Chondrocyte (in vitro differentiated cells): ENCODE data around the gene CCL7. TPM values are rescaled to one million over a fixed set of nuclear protein-coding genes. Genes with fewer than 3 reads are reported as not detected.

Experiments
- DNase-seq: peaks from one replicate; pipeline ENCODE4 v3.0.0; 2021; ENCODE audit warnings: mixed read lengths, low spot score
- H3K27ac Mint-ChIP-seq: one replicate; pipeline ENCODE4 v1.8.0; 2021; ENCODE audit warnings: mild to moderate bottlenecking, moderate library complexity, mixed read lengths; ENCODE audit not compliant: unreplicated experiment
- H3K27me3 Mint-ChIP-seq: 2 replicates; pipeline ENCODE4 v1.8.0; 2021; ENCODE audit warnings: low read depth, mixed read lengths
- H3K36me3 Mint-ChIP-seq: 2 replicates; pipeline ENCODE4 v1.8.0; 2021; ENCODE audit warnings: low read depth, mixed read lengths
- H3K4me1 Mint-ChIP-seq: 2 replicates; pipeline ENCODE4 v1.8.0; 2021; ENCODE audit warnings: low read depth, mild to moderate bottlenecking, mixed read lengths
- H3K4me3 Mint-ChIP-seq: one replicate; pipeline ENCODE4 v1.8.0; 2021; ENCODE audit warnings: mild to moderate bottlenecking, moderate library complexity, mixed read lengths; ENCODE audit not compliant: unreplicated experiment
- H3K9me3 Mint-ChIP-seq: 2 replicates; pipeline ENCODE4 v1.8.0; 2021; ENCODE audit warnings: low read depth, mixed read lengths
- CTCF ChIP-seq: fragments of 200-600 bp; sonication (generic); IDR thresholded peaks from 2 replicates; pipeline ENCODE4 v1.5.0; 2021; ENCODE audit warnings: antibody characterized with exemption, mild to moderate bottlenecking, moderate library complexity
- total RNA-seq: library from RNA; stranded (reverse); gene quantifications from 3 replicates; pipeline ENCODE4 v1.2.1, GENCODE V29; 2021

CCL7 gene
- total RNA-seq, 1 donor from 2014 or later, result not detected

- no peak within 1 kb of the TSS for H3K4me3 Mint-ChIP-seq
- H3K27ac Mint-ChIP-seq, result no peak within 1 kb of the TSS
- no peak for DNase-seq
- H3K27me3 Mint-ChIP-seq, result peaks cover 4% of the 10 kb centered on the region
- H3K36me3 Mint-ChIP-seq, result no peaks in the 10 kb centered on the region
- peaks cover 10% of the 10 kb centered on the region for H3K4me1 Mint-ChIP-seq
- peaks cover 7% of the 10 kb centered on the region for H3K9me3 Mint-ChIP-seq
- no peak for TF ChIP-seq CTCF
Measured at GRCh38 chr17:34319039-34319483, 49.0 kb downstream of the CCL7 start, which contains the start of gene CCL8. CCL8 (plus strand) TSS chr17:34319435; CDS start chr17:34319502, 67 bp downstream.

Other genes starting within 250 kb of the CCL7 start
- gene CCL2, start 14.9 kb upstream of the CCL7 start, total RNA-seq, result 15.4 to 42.1 TPM (median 36.6 TPM) in 3 replicates
- not detected in 3 replicates for gene CCL11, start 15.5 kb downstream of the CCL7 start, total RNA-seq
- gene CCL8, start 49.2 kb downstream of the CCL7 start, total RNA-seq, result not detected in 3 replicates
- not detected in 3 replicates for gene CCL13, start 86.3 kb downstream of the CCL7 start, total RNA-seq
- not detected in 3 replicates for gene CCL1, start 93.0 kb downstream of the CCL7 start, total RNA-seq